ENCODE results near the gene TMEM121B. TPM values are rescaled to one million over a fixed set of nuclear protein-coding genes. Genes with fewer than 3 reads are reported as not detected.

The TMEM121B gene
- total RNA-seq, 2 experiments from 2014 or later, result 0.15 to 0.32 TPM

GRCh38 chr22:17159504-17159951, 38.4 kb upstream of the TMEM121B start:
- CTCF ChIA-PET (ENCODE audit: unreplicated experiment), result interaction anchor here (1.3 kb wide), 1 partner anchor 12 kb away, joined by 5 read pairs; no protein-coding TSS in a partner anchor

GRCh38 chr22:17158568-17159503, 37.7 kb upstream of the TMEM121B start, which contains the start of gene HDHD5:
HDHD5 (minus strand) TSS chr22:17159277; CDS start chr22:17159251, 26 bp downstream.
- Histone ChIP-seq H3K4me3 (ENCODE audit: low read depth, low read length, poor library complexity, severe bottlenecking) (peak within 1 kb of the TSS; percentile 83), H3K36me3 (ENCODE audit: insufficient read depth, low read length) (peaks cover 15% of the 10 kb centered on the region; the same call in 1 of the 2 replicates), H3K4me2 (ENCODE audit: low read length) (peak within 1 kb of the TSS; percentile 94), H3K9me2 (ENCODE audit: insufficient read depth, low read length) (no peaks in the 10 kb centered on the region), H3K4me1 (ENCODE audit: insufficient read depth, low read length, poor library complexity, severe bottlenecking) (peaks cover 26% of the 10 kb centered on the region), H3K79me2 (ENCODE audit: insufficient read depth, low read depth, low read length) (peaks cover 48% of the 10 kb centered on the region), H4K20me1 (ENCODE audit: insufficient read depth, low read length) (peaks cover 11% of the 10 kb centered on the region; the same call in 1 of the 2 replicates), H2AFZ (ENCODE audit: low read length) (peak within 1 kb of the TSS; percentile 94), H3K27ac (ENCODE audit: low read depth, low read length, poor library complexity, severe bottlenecking) (peak within 1 kb of the TSS; percentile 47), H3K9me3 (ENCODE audit: low read length) (no peaks in the 10 kb centered on the region)
- CTCF ChIA-PET (ENCODE audit: unreplicated experiment), result interaction anchor here (0.6 kb wide), 1 partner anchor 32 kb away, joined by 3 read pairs; no protein-coding TSS in a partner anchor
- POLR2A ChIA-PET, result interaction anchor here (0.7 to 2.3 kb wide), 4 partner anchors 13 to 59 kb away, joined by 3 to 9 read pairs (median 4); no protein-coding TSS in a partner anchor
- peak; percentile 91 for DNase-seq (ENCODE audit: low spot score)
- BruUV-seq (replicated peaks), result no TSS peak
- TF ChIP-seq EZH2phosphoT487 (IDR thresholded peaks at IDR 0.05; ENCODE audit: borderline replicate concordance, low read depth, low read length) (no peak), CTCF (conservative IDR thresholded peaks at IDR 0.05; ENCODE audit: low read length) (no peak)
- intact Hi-C loops (cut with micrococcal nuclease; ENCODE audit: unreplicated experiment), result loop anchor here (2.0 to 5.0 kb wide), 3 partner anchors 42 to 237 kb away; no protein-coding TSS in a partner anchor

More at GRCh38 chr22:17159504-17159951, 38.4 kb upstream of the TMEM121B start:
- Histone ChIP-seq H3K4me2 (ENCODE audit: low read length) (peak overlapping the region; percentile 70), H3K9me3 (ENCODE audit: low read length) (no peaks in the 10 kb centered on the region), H4K20me1 (ENCODE audit: insufficient read depth, low read length) (peaks cover 11% of the 10 kb centered on the region; the same call in 1 of the 2 replicates), H2AFZ (ENCODE audit: low read length) (peak overlapping the region; percentile 94), H3K79me2 (ENCODE audit: insufficient read depth, low read depth, low read length) (peaks cover 43% of the 10 kb centered on the region), H3K4me3 (ENCODE audit: low read depth, low read length, poor library complexity, severe bottlenecking) (peak overlapping the region; percentile 83), H3K36me3 (ENCODE audit: insufficient read depth, low read length) (peaks cover 14% of the 10 kb centered on the region; the same call in 1 of the 2 replicates), H3K4me1 (ENCODE audit: insufficient read depth, low read length, poor library complexity, severe bottlenecking) (peaks cover 26% of the 10 kb centered on the region), H3K9me2 (ENCODE audit: insufficient read depth, low read length) (no peaks in the 10 kb centered on the region), H3K27ac (ENCODE audit: low read depth, low read length, poor library complexity, severe bottlenecking) (no peak overlapping the region)
- TF ChIP-seq EZH2phosphoT487 (IDR thresholded peaks at IDR 0.05; ENCODE audit: borderline replicate concordance, low read depth, low read length) (no peak), CTCF (conservative IDR thresholded peaks at IDR 0.05; ENCODE audit: low read length) (no peak)
- POLR2A ChIA-PET, result interaction anchor here (0.7 to 2.3 kb wide), 2 partner anchors 13 to 41 kb away, joined by 4 to 9 read pairs; no protein-coding TSS in a partner anchor
- intact Hi-C loops (cut with micrococcal nuclease; ENCODE audit: unreplicated experiment), result loop anchor here (2.0 to 5.0 kb wide), 3 partner anchors 42 to 237 kb away; no protein-coding TSS in a partner anchor
- no TSS peak for BruUV-seq (replicated peaks)
- no peak for DNase-seq (ENCODE audit: low spot score)

Measured in OCI-LY7 (cell line).